KOPT-K1 (cell line): ENCODE measurements around the gene S100A4.
"Not testable (repeated sequence)": the region's sequence is repeated elsewhere in the genome, so short reads cannot be mapped to it uniquely, and the experiment has no call there.

Experiments used
- H3K27ac ChIP-seq: fragments of 200-600 bp; sonication (generic); 2 replicates; pipeline ENCODE4 v1.5.1; 2016; ENCODE audit warnings: antibody characterized with exemption, mild to moderate bottlenecking, low read depth, low read length; ENCODE audit not compliant: poor library complexity, severe bottlenecking
- H3K36me3 ChIP-seq: fragments of 200-600 bp; sonication (generic); 2 replicates; pipeline ENCODE4 v1.5.1; 2017; ENCODE audit warnings: antibody characterized with exemption, mild to moderate bottlenecking, low read length, moderate library complexity; ENCODE audit not compliant: insufficient read depth
- H3K9me3 ChIP-seq: fragments of 200-600 bp; sonication (generic); 2 replicates; pipeline ENCODE4 v1.5.1; 2017; ENCODE audit warnings: antibody characterized with exemption, low read length, mild to moderate bottlenecking; ENCODE audit not compliant: insufficient read depth, poor library complexity, severe bottlenecking

The S100A4 gene

GRCh38 chr1:153573351-153573750 lies 27.7 kb upstream of the S100A4 start:
- Histone ChIP-seq H3K27ac (no peak overlapping the region), H3K36me3 (no peaks in the 10 kb centered on the region), H3K9me3 (no peaks in the 10 kb centered on the region)

GRCh38 chr1:153572569-153573015 lies 27.0 kb upstream of the S100A4 start:
- Histone ChIP-seq H3K27ac (no peak overlapping the region), H3K9me3 (no peaks in the 10 kb centered on the region), H3K36me3 (no peaks in the 10 kb centered on the region)

- no peak overlapping the region for H3K27ac ChIP-seq
- no peaks in the 10 kb centered on the region for H3K36me3 ChIP-seq
- no peaks in the 10 kb centered on the region for H3K9me3 ChIP-seq
These were observed 26.1 kb upstream of the S100A4 start for GRCh38 chr1:153571706-153572105.

GRCh38 chr1:153570874-153571273 lies 25.3 kb upstream of the S100A4 start:
- no peak overlapping the region for H3K27ac ChIP-seq
- H3K9me3 ChIP-seq = no peaks in the 10 kb centered on the region
- H3K36me3 ChIP-seq = no peaks in the 10 kb centered on the region

- H3K9me3 ChIP-seq = no peaks in the 10 kb centered on the region
- no peak overlapping the region for H3K27ac ChIP-seq
- no peaks in the 10 kb centered on the region for H3K36me3 ChIP-seq
These were observed 23.9 kb upstream of the S100A4 start for GRCh38 chr1:153569465-153569864.

GRCh38 chr1:153568367-153569099 lies 22.9 kb upstream of the S100A4 start:
- no peak overlapping the region for H3K27ac ChIP-seq
- H3K9me3 ChIP-seq = no peaks in the 10 kb centered on the region
- no peaks in the 10 kb centered on the region for H3K36me3 ChIP-seq

GRCh38 chr1:153567621-153568366 lies 22.2 kb upstream of the S100A4 start:
- H3K36me3 ChIP-seq = no peaks in the 10 kb centered on the region
- no peaks in the 10 kb centered on the region for H3K9me3 ChIP-seq
- no peak overlapping the region for H3K27ac ChIP-seq

GRCh38 chr1:153566414-153567371 lies 21.1 kb upstream of the S100A4 start:
- no peak overlapping the region for H3K27ac ChIP-seq
- H3K9me3 ChIP-seq = no peaks in the 10 kb centered on the region
- H3K36me3 ChIP-seq = no peaks in the 10 kb centered on the region

- H3K9me3 ChIP-seq = no peaks in the 10 kb centered on the region
- H3K27ac ChIP-seq = no peak within 1 kb of the TSS
- no peaks in the 10 kb centered on the region for H3K36me3 ChIP-seq
These were observed 20.1 kb upstream of the S100A4 start, which contains the start of gene S100A2 for GRCh38 chr1:153565529-153566374. Gene S100A2 (minus strand): TSS chr1:153565844. CDS start chr1:153563877, 1,967 bp downstream.

- no peaks in the 10 kb centered on the region for H3K9me3 ChIP-seq
- H3K27ac ChIP-seq = no peak overlapping the region
- H3K36me3 ChIP-seq = no peaks in the 10 kb centered on the region
These were observed 18.4 kb upstream of the S100A4 start for GRCh38 chr1:153563991-153564390.

GRCh38 chr1:153563483-153563901 lies 17.9 kb upstream of the S100A4 start:
- H3K36me3 ChIP-seq = no peaks in the 10 kb centered on the region
- no peaks in the 10 kb centered on the region for H3K9me3 ChIP-seq
- no peak overlapping the region for H3K27ac ChIP-seq

GRCh38 chr1:153562021-153562420 lies 16.4 kb upstream of the S100A4 start:
- H3K27ac ChIP-seq, H3K36me3 ChIP-seq, H3K9me3 ChIP-seq: not testable (repeated sequence)

GRCh38 chr1:153561466-153561985 lies 15.9 kb upstream of the S100A4 start:
- Histone ChIP-seq H3K27ac (no peak overlapping the region), H3K36me3 (no peaks in the 10 kb centered on the region), H3K9me3 (no peaks in the 10 kb centered on the region)
